ENCODE data around the gene WNK2.

DNA sequence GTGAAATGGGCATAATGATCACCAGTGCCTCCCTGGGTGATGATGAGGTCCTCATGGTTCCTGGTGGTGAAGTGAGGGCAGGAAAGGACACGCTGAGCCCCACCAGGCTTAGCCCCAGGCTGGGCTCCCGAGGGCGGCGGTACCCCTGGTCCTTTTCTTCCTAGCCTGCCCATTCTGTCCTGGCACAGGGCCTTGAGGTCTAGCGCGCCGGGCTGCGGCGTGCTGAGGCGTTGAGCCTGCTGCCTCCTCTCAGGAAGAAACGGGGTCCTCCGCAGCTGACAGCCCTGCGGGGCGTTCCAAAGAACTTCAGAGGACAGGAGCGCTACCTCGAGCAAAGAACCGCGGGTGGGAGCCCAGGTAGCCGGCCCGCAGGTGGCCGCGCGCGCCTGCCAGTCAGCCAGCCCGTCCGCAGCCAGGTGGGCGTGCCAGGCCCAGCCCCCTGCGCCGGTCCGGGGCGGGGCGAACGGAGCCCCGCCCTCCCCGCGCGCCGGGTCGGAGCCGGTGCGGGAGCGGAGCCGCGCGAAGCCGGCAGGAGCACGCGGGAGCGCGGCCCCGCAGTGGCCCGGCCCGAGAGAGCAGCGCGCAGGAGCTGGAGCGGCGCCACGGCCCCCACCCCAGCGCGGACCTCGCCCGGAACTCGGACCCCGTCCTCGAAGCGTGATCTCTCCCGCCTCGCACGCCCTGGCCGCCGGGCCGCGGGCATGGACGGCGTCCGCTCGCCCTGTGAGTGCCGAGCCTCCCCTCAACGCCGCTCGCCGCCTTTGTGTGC, at the start of gene WNK2:
- TF ChIP-seq, protein P1, sequence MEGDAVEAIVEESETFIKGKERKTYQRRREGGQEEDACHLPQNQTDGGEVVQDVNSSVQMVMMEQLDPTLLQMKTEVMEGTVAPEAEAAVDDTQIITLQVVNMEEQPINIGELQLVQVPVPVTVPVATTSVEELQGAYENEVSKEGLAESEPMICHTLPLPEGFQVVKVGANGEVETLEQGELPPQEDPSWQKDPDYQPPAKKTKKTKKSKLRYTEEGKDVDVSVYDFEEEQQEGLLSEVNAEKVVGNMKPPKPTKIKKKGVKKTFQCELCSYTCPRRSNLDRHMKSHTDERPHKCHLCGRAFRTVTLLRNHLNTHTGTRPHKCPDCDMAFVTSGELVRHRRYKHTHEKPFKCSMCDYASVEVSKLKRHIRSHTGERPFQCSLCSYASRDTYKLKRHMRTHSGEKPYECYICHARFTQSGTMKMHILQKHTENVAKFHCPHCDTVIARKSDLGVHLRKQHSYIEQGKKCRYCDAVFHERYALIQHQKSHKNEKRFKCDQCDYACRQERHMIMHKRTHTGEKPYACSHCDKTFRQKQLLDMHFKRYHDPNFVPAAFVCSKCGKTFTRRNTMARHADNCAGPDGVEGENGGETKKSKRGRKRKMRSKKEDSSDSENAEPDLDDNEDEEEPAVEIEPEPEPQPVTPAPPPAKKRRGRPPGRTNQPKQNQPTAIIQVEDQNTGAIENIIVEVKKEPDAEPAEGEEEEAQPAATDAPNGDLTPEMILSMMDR (IDR thresholded peaks at IDR 0.05; ENCODE audit: insufficient read depth, low read length): no peak
- no peak for TF ChIP-seq REST (IDR thresholded peaks at IDR 0.05; ENCODE audit: insufficient replicate concordance, low read depth)
- TF ChIP-seq GABPA (IDR thresholded peaks at IDR 0.05; ENCODE audit: low read depth): no peak
- no peak for TF ChIP-seq POLR2AphosphoS5 (IDR thresholded peaks at IDR 0.05; ENCODE audit: low read depth)
- no peak for TF ChIP-seq SPI1 (IDR thresholded peaks at IDR 0.05; ENCODE audit: borderline replicate concordance, low read depth)

Data from HL-60 (cell line).